ENCODE results near the gene DDX18.
A peak's percentile ranks its signal among the peaks of the same experiment; 100 is the strongest.
"Not testable (repeated sequence)": the region's sequence is repeated elsewhere in the genome, so short reads cannot be mapped to it uniquely, and the experiment has no call there.

DDX18 gene

GRCh38 chr2:117814417-117815264 is at the start of gene DDX18:
Gene DDX18 (plus strand): TSS chr2:117814691. CDS start chr2:117814778, 87 bp downstream.
- peak; percentile 98 for DNase-seq

- no peak for DNase-seq
These were observed 43.8 kb upstream of the DDX18 start for GRCh38 chr2:117770730-117771129.

DNA sequence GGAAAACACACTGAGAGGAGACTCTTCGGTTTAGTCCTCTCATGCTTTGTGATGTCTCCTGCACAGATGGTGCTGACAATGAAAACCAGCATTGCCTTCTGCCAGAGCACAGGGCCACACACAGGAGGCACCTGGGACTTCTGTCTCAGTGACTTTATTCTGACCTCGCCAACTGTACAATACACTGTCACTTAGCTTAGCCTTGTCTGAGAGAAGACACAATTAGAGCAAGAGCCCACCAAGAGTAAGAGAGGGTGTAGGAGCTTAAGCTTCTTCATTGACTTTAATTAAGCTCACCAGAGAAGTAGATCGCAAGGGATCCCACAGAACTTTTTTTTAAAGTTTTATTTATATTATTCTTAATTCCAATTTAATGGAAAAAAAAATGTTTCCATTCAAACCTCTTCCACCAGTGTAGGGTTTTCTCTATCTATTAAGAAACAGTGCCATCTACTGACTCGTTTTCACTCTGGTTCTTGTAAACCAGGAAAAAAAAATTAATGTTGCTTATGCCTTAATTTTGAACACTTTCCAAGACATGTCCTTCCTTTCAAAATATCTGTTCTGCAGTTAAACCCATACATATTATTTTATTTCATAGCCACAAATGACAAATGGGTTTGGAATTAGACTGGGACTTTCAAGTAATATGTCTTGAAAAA is 42.4 kb upstream of the DDX18 start:
- peak; percentile 5 for DNase-seq

DNA sequence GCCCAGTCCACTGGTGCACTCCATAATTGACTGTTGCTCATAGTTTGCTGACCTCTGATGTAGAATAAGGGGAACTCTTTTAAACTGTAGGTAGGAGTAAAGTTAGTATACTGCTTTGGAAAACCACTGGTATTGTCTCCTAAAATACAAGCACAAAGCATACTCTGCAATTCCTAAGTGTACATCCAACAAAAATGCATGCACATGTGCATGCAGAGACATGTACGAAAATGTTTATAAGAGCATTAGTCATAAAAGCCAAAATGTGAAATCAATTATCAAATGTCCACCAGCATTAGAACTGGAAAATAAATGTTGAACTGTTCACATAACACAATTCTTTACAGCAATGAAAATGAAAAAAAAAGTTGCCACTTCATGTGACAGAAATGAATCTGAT is 39.8 kb upstream of the DDX18 start:
- no peak for DNase-seq

- no peak for DNase-seq
These were observed 38.7 kb upstream of the DDX18 start for GRCh38 chr2:117775703-117776219.

DNA sequence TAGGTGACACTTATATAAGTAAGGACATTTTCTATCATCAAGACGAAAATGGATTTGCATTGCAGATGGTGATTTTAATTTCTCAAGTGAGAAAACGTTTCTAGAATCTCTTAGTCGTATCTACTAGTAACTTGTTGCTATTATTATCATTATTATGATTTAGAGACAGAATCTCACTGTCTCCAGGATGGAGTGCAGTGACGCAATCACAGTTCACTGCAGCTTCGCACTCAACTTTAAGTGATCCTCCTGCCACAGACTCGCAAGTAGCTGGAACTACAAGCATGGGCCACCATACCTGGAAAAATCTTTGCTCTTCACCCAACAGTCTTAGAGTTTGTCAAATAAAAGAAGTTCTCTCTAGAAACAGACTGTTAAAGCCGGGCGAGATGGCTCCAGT is 37.6 kb upstream of the DDX18 start:
- no peak for DNase-seq

GRCh38 chr2:117785740-117786139 is 28.8 kb upstream of the DDX18 start:
- DNase-seq, result peak; percentile 12

DNA sequence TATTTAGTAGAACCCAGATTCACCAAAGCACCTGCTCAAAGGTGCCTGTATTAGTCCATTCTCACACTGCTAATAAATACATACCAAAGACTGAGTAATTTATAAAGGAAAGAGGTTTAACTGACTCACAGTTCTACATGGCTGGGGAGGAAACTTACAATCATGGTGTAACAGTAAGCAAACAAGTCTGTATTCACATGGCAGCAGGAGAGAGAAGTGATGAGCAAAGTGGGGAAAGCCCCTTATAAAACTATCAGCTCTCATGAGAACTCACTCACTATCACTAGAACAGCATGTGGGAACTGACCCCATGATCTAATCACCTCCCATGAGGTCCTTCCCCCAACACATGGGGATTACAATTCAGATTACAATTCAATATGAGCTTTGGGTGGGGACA is 28.0 kb upstream of the DDX18 start:
- DNase-seq, result no peak

DNA sequence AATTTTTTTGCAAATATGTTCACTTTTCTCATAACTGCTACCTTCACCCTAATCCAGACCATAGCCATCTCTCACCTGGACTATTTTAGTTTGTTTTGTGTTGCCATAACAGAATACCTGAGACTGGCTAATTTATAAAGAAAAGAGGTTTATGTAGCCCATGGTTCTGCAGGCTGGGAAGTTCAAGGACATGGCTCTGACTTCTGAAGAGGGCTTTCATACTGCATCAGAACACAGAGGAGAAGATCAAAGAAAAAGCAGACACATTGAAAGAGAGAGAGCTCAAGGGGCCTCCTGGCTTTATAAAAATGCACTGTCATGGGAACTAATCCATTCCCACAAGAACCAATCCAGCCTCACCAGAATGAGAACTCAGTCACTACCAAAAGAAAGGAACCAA is 25.0 kb upstream of the DDX18 start:
- no peak for DNase-seq

GRCh38 chr2:117794668-117795067 is 19.8 kb upstream of the DDX18 start:
- no peak for DNase-seq

DNA sequence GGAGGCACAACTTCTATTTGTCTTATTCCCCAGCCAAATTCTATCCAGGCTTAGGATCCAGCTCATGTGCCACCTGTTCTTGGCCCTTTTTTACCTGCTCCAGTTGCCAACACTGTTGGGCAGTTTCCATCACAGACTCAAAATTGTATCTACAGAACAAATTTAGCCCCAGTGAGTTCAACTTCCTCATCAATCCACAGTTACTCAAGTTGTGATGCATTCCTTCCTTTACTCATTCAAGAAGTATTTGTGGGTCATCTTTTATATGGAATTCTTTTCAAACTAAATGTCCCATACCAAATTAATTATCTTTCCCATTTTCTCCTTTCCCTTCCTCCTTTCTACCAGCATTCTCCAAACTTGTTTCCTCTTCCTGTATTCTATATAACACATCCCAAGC is 12.7 kb upstream of the DDX18 start:
- no peak for DNase-seq

GRCh38 chr2:117803644-117804325 is 10.7 kb upstream of the DDX18 start:
- DNase-seq, result not testable (repeated sequence)

DNA sequence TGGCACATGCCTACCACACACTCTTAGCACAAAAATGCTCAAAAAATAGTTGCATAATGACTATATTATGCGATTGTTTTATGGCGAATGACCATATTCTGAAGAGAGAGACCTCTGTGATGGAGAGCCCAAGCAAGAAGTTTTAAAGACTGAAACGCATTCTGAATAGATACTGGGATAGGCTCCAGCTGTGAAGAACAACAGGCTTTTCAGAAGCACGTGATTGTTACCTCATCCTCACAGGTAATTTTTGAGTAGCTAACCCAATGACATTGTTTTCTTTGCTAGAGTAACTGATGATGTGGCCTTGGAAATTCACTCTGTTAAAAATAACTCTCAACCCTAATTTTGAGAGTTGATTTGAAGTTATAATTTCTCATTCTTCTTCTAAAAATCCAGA is 2.0 kb upstream of the DDX18 start:
- DNase-seq, result no peak

DNA sequence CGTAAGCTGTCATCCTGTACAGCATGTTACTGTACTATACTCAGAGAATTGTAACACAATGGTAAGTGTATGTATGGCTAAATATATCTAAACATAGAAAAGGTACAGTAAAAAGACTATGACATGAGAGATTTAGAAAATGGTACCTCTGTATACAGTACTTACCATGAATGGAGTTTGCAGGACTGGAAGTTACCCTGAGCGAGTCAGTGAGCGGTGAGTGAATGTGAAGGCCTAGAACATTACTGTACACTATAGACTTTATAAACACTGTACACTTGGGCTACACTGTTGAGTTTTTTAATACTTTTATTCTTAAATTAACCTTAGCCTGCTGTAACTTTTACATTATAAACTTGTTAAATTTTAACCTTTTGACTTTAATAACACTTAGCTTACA is 1.5 kb downstream of the DDX18 start:
- no peak for DNase-seq

DNA sequence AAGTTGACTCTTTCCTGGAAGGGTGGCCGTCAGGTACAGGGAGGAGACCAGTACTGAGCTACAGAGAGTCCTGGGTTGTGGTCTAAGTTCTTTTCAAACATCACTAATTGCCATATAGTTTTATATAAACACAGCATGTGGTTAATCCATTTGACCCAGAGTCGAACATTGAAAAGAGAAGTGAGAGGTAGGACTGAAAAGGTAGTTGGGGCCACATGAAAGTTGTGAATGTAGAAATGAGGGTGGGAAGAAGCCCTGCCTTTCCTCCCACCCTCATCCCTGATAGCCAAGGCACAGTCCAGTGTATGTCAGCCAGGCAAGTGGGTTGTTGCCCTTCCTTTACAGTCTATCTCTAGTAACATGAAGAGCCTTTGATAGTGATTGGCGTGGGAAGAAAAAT is 4.4 kb downstream of the DDX18 start:
- no peak for DNase-seq

- no peak for DNase-seq
These were observed 6.0 kb downstream of the DDX18 start for GRCh38 chr2:117820444-117820843.

DNA sequence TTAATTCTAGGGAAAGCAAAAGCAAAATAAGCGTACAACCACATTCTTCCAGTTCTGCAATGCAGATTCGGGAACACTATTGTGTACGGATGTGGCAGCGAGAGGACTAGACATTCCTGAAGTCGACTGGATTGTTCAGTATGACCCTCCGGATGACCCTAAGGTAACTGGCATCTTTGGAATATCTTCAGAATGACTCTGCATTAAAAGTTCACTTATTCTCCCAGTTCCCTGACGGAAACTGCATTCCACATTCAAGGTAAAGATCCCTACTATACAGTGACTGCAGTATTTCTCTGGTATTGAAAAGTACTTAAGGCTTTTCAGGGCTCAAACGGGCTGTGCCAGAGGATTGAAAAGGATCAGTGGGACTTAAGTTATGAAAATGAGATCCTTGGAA is 10.9 kb downstream of the DDX18 start:
- no peak for DNase-seq

DNA sequence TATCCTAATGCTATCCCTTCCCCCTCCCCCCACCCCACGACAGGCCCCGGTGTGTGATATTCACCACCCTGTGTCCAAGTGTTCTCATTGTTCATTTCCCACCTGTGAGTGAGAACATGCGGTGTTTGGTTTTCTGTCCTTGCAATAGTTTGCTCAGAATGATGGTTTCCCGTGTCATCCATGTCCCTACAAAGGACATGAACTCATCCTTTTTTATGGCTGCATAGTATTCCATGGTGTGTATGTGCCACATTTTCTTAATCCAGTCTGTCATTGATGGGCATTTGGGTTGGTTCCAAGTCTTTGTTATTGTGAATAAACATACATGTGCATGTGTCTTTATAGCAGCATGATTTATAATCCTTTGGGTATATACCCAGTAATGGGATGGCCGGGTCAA is 13.0 kb downstream of the DDX18 start:
- DNase-seq, result not testable (repeated sequence)

DNA sequence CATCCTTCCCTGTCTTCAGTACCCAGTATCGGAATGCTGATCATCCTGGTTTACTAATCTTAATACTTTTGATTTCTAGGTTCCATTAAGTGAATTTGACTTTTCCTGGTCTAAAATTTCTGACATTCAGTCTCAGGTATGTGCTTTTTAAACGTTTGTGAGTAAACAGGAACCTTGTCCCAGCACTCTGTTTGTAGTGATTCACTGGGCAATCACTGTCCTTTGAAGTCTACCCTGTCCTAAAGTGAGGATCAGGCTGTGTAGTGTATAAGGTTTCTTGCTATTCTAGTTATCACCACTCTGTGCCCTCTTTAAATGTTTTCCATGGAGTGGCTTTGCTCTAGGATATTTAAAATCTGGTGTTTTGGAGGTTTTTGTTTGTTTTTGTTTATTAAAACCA is 14.4 kb downstream of the DDX18 start:
- DNase-seq, result no peak

GRCh38 chr2:117832332-117832731 is 17.8 kb downstream of the DDX18 start:
- DNase-seq, result no peak

DNA sequence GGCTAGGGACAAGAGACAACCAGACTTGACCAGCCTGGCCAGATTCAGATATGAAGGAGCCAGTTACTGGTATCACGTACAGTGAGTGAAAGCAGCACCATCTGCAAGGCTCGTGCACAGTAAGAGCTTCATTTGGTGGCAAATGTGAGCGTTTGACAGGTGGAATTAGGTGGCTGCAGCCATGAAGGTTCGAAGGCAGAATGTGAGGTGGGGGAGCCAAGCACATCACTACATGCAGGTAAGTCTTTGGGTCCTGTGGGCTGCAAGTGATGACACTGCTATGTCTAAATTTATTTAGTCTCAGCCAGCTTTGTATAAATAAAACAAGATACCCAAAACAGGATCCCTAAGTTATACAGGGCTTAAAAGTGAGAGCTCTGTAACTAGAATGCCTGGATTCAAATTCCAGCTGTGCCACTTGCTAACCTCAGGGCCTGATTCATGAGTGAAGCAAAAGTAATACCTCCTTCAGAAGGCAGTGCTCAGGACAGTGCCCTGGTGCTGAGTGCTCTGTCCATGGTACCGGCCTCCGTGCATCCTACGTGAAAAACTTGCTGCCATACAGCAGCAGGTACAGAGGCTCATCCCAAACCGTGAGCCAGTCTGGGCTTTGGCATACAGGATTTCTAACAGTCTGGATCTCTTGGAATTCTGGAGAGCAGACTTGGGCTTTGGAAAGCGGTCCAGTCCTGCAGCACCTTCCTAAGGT is 18.6 kb downstream of the DDX18 start:
- DNase-seq, result peak; percentile 14

- DNase-seq, result no peak
These were observed 19.4 kb downstream of the DDX18 start for GRCh38 chr2:117833911-117834310.

DNA sequence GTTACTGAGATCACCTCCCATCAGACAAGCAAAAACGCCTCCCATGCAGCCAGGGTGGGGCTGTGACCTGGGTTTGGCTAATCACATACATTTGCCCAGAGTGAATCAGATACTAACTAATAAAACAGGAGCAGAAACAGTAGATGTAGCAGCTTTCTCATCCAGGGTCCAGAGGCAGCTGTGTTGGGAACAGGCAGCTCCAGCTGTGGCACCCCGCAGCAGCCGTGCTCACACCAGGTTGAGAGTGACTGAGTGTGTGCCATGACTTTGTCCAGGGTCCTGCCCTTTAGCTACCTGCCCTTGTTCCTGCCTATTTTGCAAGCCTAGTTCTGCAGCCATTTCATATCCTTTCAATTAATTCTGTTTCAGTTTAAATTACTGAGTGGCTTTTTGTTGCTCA is 20.5 kb downstream of the DDX18 start:
- DNase-seq, result no peak

Measured in MV-4-11 (cell line).